Cerebellar cortex (tissue), 1 donor: Measurements from ENCODE around the gene CD180.
A peak's percentile ranks its signal among the peaks of the same experiment; 100 is the strongest.

Experiments
- DNase-seq: peaks from one replicate; pipeline ENCODE4 v3.0.0-alpha.2; 2015; ENCODE audit warnings: low spot score

Gene CD180

DNA sequence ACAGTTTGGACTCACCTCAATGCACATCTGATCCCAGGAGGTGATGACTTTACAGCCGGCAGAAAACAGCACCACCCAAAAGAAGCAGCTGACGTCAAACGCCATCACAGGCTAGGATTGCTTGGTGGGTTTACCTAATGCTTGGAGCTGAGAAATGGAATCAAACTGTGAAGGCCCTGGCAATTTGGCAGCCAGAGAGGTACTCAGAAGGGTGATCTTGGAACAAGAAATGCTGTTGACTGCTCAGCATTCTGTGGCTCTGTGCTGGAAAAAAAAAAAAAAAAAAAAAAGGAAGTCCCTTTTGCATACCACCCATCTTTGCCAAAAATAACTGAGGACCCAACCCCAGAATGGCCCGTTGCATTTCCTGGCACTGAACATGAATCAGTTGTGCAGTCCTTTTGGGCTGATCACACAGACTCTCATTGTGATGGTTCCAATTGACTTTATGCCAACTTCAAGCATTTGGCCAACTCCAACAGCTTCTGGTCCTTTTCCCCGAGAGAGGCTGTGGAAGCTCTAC is at the start of gene CD180:
Gene CD180 (minus strand): TSS at position 263 of the 523 bp plus-strand sequence. CDS start 158 bp downstream, at position 105.
- DNase-seq: peak; percentile 86

DNA sequence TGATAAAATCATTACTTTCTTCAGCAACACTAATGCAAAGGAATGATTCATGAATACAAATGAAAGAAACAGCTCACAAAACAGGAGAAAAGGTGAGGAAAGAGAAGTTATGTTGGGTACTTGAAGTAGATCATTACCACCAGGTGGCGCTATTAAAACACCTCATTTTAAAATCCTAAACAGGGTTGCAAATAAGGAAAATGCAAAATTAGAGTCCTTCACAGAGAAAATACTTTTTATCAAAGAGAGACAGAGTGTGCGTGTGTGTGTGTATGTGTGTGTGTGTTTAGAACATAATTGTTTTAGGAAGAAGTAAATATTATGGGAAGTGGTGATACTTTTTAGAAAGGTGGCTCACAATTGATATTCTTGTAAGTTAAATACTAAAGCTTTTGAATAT is 49.5 kb upstream of the CD180 start:
- peak; percentile 88 for DNase-seq

DNA sequence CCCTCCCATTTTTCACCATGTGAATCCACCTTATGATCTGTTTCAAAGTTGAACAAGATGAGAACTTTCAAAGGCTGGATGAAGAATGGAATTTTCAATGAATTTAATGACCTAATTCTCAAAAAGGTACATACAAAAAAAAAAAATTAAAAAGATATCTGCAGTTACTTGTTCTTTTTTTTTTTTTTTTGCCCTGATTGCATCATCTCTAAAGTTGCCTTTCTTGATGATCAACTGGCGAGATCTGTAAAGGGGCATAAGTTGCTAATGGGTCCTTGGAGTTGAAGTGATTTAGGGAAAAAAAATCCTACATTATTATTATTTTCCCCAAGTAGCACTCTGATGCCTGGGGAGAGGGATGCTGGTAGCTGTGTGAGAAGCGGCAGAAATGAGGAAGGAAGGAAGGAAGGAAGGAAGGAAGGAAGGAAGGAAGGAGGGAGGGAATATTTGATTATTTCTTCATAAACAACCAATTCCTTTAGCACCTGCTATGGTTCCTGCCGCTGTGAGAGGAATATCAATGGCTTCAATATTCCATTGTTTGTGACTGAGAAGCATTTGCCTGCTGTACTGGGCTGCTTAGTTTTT is 48.8 kb upstream of the CD180 start:
- DNase-seq: no peak

DNA sequence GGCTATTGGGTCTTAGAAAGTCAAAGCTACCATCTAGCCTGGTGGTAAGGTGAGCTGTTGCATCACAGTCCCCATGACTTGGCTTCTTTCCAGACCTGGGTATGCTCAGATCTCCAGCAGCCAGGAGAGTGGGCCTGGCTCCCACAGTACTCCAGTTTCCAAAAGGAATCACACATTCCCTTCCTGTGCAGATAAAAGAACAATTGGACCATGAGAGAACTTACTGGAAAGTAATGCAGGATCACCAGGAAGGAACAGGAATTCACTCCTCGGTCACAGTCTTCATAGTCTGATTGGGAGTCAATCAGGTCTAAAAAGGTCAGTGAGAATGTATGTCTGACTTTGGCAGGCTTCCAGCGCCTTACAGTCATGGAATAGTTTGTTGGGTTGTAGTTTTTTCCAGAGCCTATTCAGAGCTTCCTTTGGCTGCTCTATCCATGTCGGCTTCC is 47.8 kb upstream of the CD180 start:
- no peak for DNase-seq

DNA sequence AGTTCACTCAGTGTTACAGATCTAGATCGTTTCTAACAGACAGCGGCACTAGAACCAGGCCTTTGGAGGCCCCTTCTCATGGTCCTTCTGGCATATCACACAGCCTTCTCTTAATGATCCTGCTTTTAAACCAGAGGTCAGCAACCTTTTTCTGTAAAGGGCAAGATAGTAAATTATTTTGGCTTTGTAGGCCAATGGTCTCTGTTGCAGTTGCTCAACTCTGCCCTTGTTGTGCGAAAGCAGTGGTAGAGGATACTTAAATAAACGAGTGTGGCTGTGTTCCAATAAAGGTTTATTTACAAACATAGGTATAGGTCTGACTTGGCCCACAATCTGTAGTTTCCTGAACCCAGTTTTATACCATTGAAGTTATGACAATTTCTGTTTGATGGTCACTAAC is 47.3 kb upstream of the CD180 start:
- no peak for DNase-seq

DNA sequence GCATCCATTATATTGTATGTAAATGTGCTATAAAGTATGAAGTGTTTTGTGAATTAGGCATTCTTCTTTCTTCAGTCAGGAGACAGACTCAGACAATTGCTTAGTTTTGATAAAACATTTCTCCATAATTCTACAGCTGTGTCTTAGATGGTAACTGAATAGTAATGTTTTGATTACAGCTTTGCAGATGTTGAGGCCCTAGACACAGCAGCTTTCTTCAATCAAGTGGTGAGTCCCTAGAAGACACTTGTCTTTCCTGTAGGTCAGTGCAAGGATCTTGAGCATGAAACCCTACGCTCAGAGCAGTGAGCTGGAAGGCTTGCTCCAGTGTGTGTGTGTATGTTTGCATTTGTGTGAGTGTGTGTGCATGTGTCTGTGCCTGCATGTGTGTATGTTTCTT is 46.8 kb upstream of the CD180 start:
- no peak for DNase-seq

DNA sequence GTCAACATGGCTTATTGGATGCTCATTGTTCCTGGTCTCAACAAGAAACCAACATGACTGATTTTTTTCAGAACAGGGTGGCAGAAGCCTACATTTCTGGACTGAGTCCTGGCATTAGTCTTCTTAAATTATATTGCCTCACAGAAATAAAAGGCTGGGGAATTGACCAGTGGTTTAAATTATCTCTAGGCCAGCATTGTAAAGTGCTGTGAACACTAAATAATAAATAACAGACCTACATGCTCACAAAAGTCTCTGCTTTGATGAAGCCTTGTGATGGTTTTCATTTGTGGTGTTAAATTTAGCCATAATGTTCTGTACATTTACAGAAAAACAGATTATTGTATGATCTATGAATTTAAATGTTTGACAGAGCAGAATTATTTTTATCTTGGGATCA is 44.7 kb upstream of the CD180 start:
- no peak for DNase-seq

DNA sequence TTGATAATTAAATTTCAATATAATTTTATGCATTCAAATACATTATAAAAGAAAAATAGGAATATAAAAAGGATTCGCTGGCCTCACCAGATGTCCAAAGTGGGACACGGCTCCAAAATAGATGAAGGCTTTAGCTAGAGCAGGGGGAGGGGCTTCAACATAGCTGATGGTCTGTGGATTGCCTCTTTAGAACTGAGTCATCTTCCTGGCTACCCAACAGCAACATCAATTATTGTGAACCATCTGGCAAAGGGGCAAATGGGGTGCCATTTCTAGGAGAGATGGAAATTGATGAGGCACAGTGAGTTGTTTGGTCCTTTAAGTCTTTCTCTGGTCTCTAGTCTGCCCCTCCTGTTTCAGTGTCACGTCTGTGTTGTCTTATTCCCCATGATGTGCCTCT is 44.2 kb upstream of the CD180 start:
- DNase-seq: no peak

DNA sequence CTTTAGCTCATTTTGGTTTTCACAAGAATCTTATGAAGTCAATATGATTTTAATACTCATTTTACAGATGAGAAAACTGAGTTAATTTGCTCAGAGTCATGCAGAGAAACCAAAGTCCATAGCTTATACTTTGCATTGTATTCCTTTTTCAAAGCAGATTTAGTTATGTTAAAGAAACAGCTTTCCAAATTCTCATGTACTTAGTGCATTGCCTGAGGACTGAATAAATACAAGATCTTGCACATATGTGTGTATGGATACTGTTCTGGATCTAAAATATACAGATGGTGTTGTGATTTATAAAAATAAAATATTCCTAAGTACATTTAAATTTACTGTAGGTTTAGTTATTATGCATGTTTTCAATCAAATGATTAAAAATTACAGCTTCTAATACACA is 43.5 kb upstream of the CD180 start:
- no peak for DNase-seq

DNA sequence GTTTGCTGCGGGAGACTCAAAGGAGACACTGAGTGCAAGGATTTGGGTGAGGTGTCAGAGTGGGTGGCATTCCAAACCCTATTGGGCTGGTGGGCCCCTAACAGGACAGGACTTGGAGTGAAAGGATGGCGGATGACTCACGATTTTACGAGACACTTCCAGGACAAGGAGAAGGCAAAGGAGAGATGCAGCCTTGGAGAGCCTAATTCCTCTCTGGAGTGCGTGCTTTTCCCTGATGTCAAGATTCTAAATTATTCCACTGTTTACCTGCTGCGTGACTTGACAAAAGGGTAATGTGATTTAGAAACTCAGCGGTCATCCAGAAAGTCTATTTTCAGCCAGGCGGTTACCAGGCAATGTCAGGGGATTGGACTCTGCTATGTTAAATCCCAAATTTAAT is 41.6 kb upstream of the CD180 start:
- DNase-seq: no peak

DNA sequence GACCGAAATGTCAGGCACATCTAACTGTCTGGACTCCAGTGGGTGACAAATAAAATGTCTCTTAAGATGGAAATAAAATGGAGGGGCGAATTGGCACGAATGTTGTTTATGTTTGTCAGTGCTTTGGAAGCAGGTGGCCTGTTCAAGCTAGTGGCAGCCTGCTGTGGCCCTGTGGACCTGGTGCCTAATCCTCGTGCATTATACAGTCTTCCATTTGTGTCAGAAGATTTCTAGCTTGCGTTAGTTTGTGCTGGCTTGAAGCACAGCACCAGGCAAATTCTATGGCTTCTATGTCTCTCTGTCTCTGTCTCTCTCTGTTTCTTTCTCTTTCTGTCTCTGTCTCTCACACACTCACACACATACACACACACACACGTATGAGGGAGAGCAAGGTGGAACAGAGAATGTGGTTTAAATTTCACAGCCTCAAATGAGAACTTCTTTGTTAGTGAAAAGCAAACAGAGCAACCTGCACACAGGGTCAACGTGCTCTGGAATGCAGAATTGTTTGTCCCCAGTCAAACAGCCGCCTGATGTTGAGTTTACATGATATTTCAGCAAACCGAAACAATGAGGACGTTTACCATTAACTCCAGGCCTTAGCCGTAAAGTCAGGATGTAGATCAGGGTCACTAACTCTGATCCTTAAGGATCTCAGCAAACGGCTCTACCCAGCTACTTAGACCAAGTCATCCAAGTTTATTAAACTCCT is 39.0 kb upstream of the CD180 start:
- no peak for DNase-seq

DNA sequence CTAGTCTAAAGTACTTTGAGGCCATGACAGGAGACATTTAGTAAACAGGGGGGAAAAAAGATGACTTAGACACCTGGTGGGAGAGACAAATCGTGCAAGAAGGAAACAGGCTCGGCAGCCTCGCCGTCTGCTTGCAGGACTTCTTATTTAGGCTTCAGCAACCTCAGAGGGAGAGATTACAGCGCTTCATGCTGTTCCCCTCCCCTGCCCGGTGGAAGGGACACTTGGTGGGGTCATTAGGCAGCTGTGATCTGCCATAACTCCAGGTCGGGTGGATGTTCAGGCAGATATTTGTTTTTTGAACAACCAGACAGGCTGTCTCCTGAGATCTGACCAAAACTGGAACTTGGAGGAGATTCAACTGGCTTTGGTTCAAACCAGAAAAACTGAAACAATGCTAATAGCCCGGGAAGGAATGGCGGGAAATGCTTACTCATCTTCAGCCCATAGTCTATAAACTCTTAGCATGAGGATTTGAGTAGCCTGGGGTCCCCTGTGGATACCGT is 38.1 kb upstream of the CD180 start:
- peak; percentile 11 for DNase-seq

DNA sequence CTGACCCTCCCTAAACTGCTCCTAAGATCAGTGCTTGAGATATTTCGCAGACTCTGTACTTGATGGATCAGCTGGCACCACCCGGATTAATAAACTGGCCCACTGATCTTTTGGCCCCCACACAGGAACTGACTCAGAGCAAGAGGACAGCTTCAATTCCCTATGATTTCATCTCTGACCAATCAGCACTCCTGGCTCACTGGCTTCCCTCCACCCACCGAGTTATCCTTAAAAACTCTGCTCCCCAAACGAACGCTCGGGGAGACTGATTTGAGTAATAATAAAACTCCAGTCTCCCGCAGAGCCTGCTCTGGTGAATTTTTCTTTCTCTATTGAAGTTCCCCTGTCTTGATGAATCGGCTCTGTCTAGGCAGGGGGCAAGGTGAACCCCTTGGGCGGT is 36.5 kb upstream of the CD180 start:
- no peak for DNase-seq

DNA sequence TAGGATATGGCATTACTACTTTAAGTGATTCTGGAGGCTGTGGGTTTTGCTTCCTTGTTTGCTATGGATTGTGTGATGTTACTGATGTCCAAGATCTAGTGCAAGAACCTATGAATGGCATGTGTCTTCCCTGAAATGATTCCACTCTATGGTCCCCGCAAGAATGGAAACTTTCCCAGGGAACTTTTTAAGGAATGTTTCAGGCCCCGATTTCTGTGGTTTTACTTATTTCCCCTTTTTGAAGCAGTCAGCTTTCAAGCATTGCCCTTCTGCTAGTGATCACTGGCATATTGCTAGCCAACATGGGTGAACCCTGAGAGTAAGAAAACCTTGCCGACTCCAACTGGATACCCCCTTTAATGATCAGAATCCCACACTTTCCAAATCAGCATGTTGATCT is 26.6 kb upstream of the CD180 start:
- DNase-seq: no peak

DNA sequence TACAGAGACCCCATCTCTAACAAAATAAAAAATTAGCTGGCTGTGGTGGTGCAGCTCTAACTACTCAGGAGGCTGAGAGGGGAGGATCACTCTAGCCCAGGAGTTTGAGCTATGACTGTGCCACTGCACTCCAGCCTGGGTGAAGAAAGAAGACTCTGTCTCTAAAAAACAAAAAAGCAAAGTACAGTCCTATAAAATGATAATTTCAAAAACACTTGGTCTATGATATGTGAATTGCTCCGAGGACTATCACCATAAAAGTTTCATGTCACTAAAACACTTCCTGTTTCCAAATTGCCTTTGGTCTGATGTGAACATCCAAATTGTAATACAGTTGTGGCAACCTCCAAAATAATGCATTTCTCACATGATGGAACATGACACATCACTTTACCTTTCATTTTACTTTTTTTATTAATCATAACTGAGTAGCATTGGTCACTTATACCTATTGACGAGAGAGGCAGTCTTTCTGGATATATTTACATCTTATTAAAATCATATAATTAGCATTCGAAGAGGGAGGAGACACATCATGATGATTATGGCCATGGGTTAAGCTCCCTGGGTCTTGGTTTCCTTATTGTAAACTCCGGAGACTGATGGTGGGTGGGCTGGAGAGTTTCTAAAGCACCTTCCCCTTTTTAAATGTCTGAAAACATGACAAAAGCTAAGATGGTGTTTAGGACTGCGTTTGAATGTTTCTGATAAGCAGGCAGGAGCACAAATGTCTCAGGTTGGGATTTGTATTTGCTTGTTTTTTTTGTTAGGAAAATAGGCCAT is 25.8 kb upstream of the CD180 start:
- no peak for DNase-seq

DNA sequence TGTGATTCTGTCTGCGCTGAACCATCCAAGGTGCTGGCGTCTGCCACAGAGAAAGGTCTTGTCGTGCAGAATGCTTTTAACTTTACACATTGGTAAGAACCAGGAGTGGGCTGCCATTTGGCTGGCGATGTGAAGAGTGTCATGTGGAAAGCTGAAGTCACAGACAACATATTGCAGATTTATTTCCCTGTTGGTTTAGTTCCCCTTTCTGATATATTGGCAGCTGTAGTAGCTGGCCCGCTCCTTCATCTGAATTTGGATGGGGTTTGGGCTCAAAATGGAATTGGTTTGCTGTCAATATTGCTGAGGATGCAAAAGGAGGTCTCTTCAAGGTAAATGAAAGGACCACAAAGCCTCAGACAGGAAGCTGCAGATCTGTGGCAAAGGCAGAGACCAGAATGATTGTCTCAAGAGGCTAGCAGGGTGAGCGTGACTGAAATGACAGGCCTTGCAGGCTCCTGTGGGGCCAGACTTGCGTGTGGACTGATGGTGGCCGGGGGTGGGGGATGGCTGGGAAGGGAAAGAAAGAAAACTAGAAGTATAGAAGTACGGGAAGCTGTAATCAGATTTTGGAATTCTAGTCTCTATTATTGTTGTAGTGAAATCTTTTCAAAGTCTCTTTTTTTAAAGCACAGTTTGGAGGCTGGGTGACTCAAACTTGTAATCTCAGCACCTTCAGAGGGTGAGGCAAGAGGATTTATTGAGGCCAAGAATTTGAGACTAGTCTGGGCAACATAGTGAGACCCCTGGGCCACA is 25.1 kb upstream of the CD180 start:
- DNase-seq: no peak

DNA sequence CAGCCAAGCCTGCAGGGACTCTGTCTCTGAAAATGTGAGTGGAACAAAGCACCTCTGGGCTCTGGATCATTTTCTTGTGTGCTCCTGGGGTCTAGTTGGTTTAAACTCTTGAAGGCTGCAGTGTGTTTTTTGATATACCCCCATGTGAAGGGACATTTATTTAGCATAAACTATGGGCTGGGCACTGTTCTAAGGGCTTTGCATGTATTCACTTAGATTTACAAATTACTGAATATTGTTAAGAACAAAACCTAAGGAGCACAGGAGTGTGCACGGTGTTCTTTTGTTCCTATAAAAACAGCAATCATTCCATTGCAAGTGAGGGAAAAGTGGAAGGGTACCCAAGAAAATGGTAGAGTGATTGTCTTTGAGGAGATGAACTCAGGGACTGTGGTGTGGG is 20.0 kb upstream of the CD180 start:
- DNase-seq: no peak

DNA sequence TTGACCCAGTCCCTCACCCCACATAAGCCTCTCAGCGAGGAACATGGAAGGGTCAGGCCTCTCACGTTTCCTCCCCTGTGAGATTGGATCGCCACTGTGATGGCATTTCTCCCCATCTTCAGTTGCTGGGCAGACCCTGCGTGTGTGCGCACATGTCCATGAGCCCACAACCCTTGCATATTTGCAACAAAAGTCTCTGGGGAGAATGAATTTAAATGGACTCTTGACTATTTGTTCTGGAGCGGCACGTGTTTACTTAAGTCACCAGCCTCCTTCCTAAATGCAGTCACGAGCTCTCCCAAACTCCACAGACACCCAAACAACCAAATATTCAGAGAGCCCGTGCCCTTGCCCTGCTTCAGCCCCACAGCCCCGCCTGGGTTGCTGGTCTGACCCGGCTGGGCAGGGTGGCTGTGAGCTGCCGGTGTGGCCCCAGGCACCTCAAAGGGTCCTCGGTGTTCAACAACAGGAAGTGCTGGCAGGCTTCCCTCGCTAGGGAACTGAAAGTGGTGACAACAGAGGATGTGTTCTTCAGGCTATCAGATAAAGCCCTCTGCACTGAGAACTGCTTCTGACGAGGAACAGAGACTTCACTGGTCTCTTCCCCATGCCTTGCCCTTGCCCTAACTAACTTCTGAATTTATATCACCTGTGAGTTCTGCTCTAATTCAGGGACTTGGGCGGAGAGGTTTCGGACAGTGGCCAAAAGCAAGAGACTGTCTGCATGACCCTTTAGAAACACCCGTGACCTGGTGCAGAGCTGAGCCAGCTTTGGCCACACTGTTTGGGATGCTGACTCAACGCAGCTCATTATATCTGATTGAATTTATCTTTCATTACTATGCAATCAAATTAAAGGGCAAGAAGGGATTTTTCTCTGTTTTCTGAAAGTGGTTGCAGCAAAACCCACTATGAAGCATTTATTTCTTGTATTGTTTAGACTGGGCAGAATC is 19.2 kb upstream of the CD180 start:
- DNase-seq: no peak

DNA sequence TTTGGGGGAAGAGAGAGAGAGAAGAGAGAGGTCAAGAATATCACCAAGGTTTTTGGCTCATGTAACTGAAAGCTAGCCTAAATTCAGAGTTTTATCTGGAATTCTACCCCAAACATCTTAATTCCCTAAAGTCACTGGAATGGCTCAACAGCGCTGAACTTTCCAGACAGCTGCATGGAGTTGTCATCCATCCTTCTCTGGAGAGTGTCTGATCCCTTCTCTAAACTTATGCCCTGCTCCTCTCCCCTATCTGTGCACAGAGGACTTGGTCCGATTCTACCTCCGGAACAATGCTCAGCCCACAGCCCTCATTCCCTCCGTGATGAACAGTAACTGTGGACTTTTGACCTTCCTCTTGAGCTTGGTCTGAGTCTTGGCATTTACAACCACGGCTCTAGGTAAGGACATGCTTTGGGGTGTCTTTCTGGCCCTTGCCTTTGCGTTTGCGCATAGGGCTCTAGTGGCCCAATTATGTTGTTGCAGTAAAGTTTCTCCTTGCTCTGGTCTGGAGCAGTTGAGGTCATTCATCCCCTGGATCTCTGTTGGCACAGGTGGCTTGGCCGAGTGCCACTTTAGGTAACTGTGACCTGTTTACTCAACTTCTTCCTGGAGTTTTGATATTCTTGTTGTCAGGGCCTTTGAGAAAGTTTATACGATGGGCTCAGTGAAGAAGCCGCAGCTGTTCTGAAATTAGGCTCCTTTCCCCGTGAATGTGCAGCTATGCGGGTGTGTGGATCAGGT is 18.3 kb upstream of the CD180 start:
- DNase-seq: no peak

DNA sequence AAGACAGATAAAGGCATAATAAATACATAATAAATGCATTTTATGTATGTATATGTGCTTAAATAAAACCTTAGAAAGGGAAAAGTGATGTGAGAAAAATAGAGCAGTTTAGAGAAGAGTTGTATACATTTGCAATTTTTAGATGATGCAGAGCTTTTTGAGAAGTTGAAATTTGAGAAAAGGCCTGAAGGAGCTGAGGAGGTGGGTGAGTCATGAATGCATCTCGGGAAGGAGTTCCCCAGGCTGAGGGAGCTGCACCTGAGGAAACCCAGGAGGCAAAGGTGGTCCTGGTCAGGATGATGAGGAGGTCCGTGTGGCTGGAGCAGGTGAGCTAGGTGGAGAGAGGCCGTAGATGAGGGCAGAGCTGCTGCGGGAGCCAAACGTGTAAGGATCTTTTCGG is 17.4 kb upstream of the CD180 start:
- no peak for DNase-seq
